ENCODE results near the gene KCNK7.

- TF ChIP-seq ZFP30 (CRISPR knock-in tag; IDR thresholded peaks at IDR 0.05) (no peak), SNAI2 (CRISPR knock-in tag; IDR thresholded peaks at IDR 0.05) (no peak)
Measured at GRCh38 chr11:65588199-65589054, 7.2 kb downstream of the KCNK7 start.

Measured in SK-N-SH treated with all-trans-retinoic acid at 6 μM for 48 hours (cell line).